PC-3 (cell line): Measurements from ENCODE around the gene ZNF160. TPM values are rescaled to one million over a fixed set of nuclear protein-coding genes. Genes with fewer than 3 reads are reported as not detected.

Experiments
- ATAC-seq: fragments of 200-7000 bp; cut with Tn5 transposase; 2 replicates; pipeline ENCODE4 v1.9.1; 2020; ENCODE audit warnings: mild to moderate bottlenecking, moderate library complexity
- BruUV-seq: library from RNA; stranded (reverse); fragments of 400-500 nt; replicated peaks from 2 replicates; lab custom pipeline; 2021; lab: Mats Ljungman, UMichigan
- CTCF ChIA-PET: fragments of 300-600 bp; sonication (Branson Sonifier 250); formaldehyde crosslinking; loops from one replicate; lab custom pipeline; 2022; ENCODE audit warnings: antibody characterized with exemption; lab: Charles Lee
- POLR2A ChIA-PET: fragments of 300-600 bp; sonication (Branson Sonifier 250); formaldehyde crosslinking; loops from one replicate; lab custom pipeline; 2022; ENCODE audit warnings: antibody characterized with exemption; ENCODE audit not compliant: unreplicated experiment; lab: Charles Lee
- DNase-seq: peaks from one replicate; pipeline ENCODE4 v3.0.0-alpha.2; 2015
- H2AFZ ChIP-seq: fragments of 300-600 bp; sonication (generic); 2 replicates; pipeline ENCODE4 v1.6.0; 2016; ENCODE audit warnings: antibody characterized with exemption, low read length
- H3F3A ChIP-seq: fragments of 300-600 bp; sonication (generic); one replicate; pipeline ENCODE4 v1.6.0; 2017; ENCODE audit warnings: antibody characterized with exemption, low read length, control low read depth, mild to moderate bottlenecking; ENCODE audit not compliant: unreplicated experiment
- H3K27ac ChIP-seq: fragments of 300-600 bp; sonication (generic); 2 replicates; pipeline ENCODE4 v1.5.1; 2016; ENCODE audit warnings: mild to moderate bottlenecking, low read length
- H3K27me3 ChIP-seq: fragments of 300-600 bp; sonication (generic); 2 replicates; pipeline ENCODE4 v1.6.1; 2016; ENCODE audit warnings: low read length, mixed read lengths
- H3K36me3 ChIP-seq: fragments of 300-600 bp; sonication (generic); 2 replicates; pipeline ENCODE4 v1.6.1; 2016; ENCODE audit warnings: low read depth, mixed run types, low read length, mixed read lengths
- H3K4me1 ChIP-seq: fragments of 300-600 bp; sonication (generic); 2 replicates; pipeline ENCODE4 v1.5.1; 2016; ENCODE audit warnings: low read length; ENCODE audit not compliant: insufficient read depth
- H3K4me2 ChIP-seq: fragments of 300-600 bp; sonication (generic); 2 replicates; pipeline ENCODE4 v1.6.0; 2016; ENCODE audit warnings: low read length
- H3K4me3 ChIP-seq: fragments of 300-600 bp; sonication (generic); 2 replicates; pipeline ENCODE4 v1.5.1; 2016; ENCODE audit warnings: mild to moderate bottlenecking, low read length, mixed read lengths
- H3K79me2 ChIP-seq: fragments of 300-600 bp; sonication (generic); 2 replicates; pipeline ENCODE4 v1.6.1; 2017; ENCODE audit warnings: low read length, mixed read lengths
- H3K9ac ChIP-seq: fragments of 300-600 bp; sonication (generic); 2 replicates; pipeline ENCODE4 v1.6.0; 2016; ENCODE audit warnings: mild to moderate bottlenecking, low read length
- H3K9me2 ChIP-seq: fragments of 300-600 bp; sonication (generic); replicated peaks from 2 replicates; pipeline ENCODE4 v1.6.1; 2016; ENCODE audit warnings: mixed run types, low read length, mixed read lengths
- H3K9me3 ChIP-seq: fragments of 300-600 bp; sonication (generic); 2 replicates; pipeline ENCODE4 v1.6.1; 2016; ENCODE audit warnings: low read length, mixed read lengths
- H4K20me1 ChIP-seq: fragments of 300-600 bp; sonication (generic); 2 replicates; pipeline ENCODE4 v1.6.1; 2016; ENCODE audit warnings: low read length, mixed read lengths
- EZH2 ChIP-seq: fragments of 300-600 bp; sonication (generic); IDR thresholded peaks from one replicate; pipeline ENCODE4 v1.6.1; 2017; ENCODE audit warnings: antibody characterized with exemption, mild to moderate bottlenecking, low read length; ENCODE audit not compliant: unreplicated experiment
- EZH2phosphoT487 ChIP-seq: fragments of 300-600 bp; sonication (generic); IDR thresholded peaks from 2 replicates; pipeline ENCODE4 v1.6.1; 2018; ENCODE audit warnings: mild to moderate bottlenecking, antibody characterized with exemption, low read length, borderline replicate concordance
- intact Hi-C: fragments of 100-400 bp; cut with micrococcal nuclease; formaldehyde crosslinking; loops from 2 replicates; pipeline ENCODE4 v1.9.0; 2023
- total RNA-seq: library from RNA; depleted of rRNA; stranded (reverse); fragments of >200 nt; gene quantifications from 2 replicates; pipeline ENCODE4 v1.2.3, GENCODE V29; 2014
- TF ChIP-seq, protein P1 (sequence below): fragments of 300-600 bp; sonication (generic); conservative IDR thresholded peaks from 2 replicates; pipeline ENCODE4 v1.5.1; 2017; ENCODE audit warnings: antibody characterized with exemption, low read depth, mild to moderate bottlenecking, low read length

Gene ZNF160
- total RNA-seq, 1 experiment from 2014 or later = 22.3 TPM

DNA sequence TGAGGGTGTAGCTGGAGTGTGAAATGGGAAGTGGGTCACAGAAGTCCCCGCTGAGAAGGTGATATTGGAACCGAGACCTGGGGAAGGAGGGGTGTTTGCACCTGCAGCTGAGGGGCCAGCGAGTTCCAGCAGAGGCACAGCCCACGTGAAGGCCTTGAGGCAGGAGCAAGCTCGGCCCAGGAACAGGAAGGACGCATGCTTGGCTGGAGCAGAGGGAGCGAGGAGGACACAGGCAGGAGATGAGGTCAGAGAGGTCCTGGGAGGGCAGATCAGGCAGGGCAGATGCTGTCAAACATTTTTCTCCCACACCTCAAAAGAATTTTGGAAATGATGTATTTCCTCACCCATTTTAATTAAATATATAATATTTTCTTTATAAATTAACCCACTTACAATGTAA, 20.2 kb upstream of the ZNF160 start:
- H3K36me3 ChIP-seq = peaks cover 1% of the 10 kb centered on the region; the same call in 1 of the 2 replicates
- POLR2A ChIA-PET = no interaction called here
- no peak for ATAC-seq

DNA sequence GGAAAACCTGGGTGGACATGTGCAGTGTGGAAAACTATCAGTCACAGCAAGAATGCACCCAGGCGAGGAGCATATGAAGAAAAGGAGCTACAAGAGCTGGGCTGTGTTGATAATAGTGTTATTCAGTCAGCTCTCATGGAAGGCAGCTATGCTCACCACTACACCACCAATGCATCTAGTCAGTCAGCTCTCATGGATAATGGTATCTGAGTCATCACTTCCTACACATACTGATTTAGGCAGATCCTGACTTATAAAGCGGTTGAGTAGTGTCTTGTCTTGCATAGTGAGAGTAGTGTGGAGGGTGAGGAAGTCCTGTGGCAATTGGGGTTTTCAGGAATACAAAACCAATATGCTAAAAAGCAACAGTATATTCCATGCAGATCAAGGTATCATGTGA, 9.1 kb upstream of the ZNF160 start:
- intact Hi-C loops = no loop called here
- Histone ChIP-seq H3K36me3 (peaks cover 20% of the 10 kb centered on the region), H4K20me1 (no peaks in the 10 kb centered on the region), H3K4me2 (no peak overlapping the region), H3K9me2 (no peaks in the 10 kb centered on the region), H3F3A (no peaks in the 10 kb centered on the region), H3K79me2 (no peaks in the 10 kb centered on the region), H3K9me3 (peaks cover 34% of the 10 kb centered on the region), H3K4me1 (no peaks in the 10 kb centered on the region), H3K27ac (no peak overlapping the region), H3K9ac (no peak overlapping the region), H3K4me3 (no peak overlapping the region), H3K27me3 (no peaks in the 10 kb centered on the region), H2AFZ (no peak overlapping the region)
- POLR2A ChIA-PET = no interaction called here
- BruUV-seq = no TSS peak
- DNase-seq (peak; percentile 31), ATAC-seq (no peak; the same call in 1 of the 2 replicates)
- TF ChIP-seq EZH2phosphoT487 (no peak), EZH2 (no peak)
- TF ChIP-seq, protein P1, sequence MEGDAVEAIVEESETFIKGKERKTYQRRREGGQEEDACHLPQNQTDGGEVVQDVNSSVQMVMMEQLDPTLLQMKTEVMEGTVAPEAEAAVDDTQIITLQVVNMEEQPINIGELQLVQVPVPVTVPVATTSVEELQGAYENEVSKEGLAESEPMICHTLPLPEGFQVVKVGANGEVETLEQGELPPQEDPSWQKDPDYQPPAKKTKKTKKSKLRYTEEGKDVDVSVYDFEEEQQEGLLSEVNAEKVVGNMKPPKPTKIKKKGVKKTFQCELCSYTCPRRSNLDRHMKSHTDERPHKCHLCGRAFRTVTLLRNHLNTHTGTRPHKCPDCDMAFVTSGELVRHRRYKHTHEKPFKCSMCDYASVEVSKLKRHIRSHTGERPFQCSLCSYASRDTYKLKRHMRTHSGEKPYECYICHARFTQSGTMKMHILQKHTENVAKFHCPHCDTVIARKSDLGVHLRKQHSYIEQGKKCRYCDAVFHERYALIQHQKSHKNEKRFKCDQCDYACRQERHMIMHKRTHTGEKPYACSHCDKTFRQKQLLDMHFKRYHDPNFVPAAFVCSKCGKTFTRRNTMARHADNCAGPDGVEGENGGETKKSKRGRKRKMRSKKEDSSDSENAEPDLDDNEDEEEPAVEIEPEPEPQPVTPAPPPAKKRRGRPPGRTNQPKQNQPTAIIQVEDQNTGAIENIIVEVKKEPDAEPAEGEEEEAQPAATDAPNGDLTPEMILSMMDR = no peak
- CTCF ChIA-PET = no interaction called here

More for the DNA sequence above, 20.2 kb upstream of the ZNF160 start:
- no peaks in the 10 kb centered on the region for H4K20me1 ChIP-seq
- TF ChIP-seq EZH2 (no peak), EZH2phosphoT487 (no peak)
- TF ChIP-seq, protein P1 = no peak
- H3K27ac ChIP-seq = no peak overlapping the region
- DNase-seq = no peak
- BruUV-seq = no TSS peak
- no peaks in the 10 kb centered on the region for H3K27me3 ChIP-seq
- no peak overlapping the region for H3K4me3 ChIP-seq
- CTCF ChIA-PET = no interaction called here
- no peaks in the 10 kb centered on the region for H3K79me2 ChIP-seq
- intact Hi-C loops = no loop called here
- H3K9me3 ChIP-seq = peaks cover 5% of the 10 kb centered on the region
- no peak overlapping the region for H3K9ac ChIP-seq
- H3F3A ChIP-seq = no peaks in the 10 kb centered on the region
- H3K4me1 ChIP-seq = no peaks in the 10 kb centered on the region
- no peak overlapping the region for H2AFZ ChIP-seq
- no peaks in the 10 kb centered on the region for H3K9me2 ChIP-seq
- no peak overlapping the region for H3K4me2 ChIP-seq

DNA sequence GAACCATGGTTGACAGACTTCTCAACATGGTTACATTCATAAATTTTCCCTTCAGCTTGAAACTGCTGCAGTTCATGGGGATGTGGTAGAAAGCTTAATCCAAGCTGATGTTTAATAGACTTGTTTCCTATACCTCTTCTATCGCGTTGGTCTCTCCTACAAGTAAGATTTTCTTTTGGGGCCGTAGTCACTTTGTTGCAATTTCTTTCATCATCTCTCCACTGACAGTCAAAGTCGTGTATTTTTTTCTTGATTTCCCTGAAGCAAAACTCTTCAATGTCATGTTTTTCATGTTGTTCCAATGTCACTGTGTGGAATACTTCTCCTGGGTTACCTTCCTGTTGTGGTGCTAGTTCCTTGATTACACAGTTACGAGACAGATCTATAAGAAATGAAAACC, 6.3 kb upstream of the ZNF160 start:
- Histone ChIP-seq H3K79me2 (no peaks in the 10 kb centered on the region), H3K9me3 (peaks cover 25% of the 10 kb centered on the region), H3K9me2 (no peaks in the 10 kb centered on the region), H3F3A (no peaks in the 10 kb centered on the region), H3K4me2 (no peak overlapping the region), H4K20me1 (no peaks in the 10 kb centered on the region), H3K27ac (no peak overlapping the region), H2AFZ (no peak overlapping the region), H3K36me3 (peaks cover 14% of the 10 kb centered on the region), H3K4me1 (no peaks in the 10 kb centered on the region), H3K9ac (no peak overlapping the region), H3K27me3 (no peaks in the 10 kb centered on the region), H3K4me3 (no peak overlapping the region)
- DNase-seq (no peak), ATAC-seq (no peak)
- intact Hi-C loops = no loop called here
- POLR2A ChIA-PET = no interaction called here
- no TSS peak for BruUV-seq
- CTCF ChIA-PET = no interaction called here
- TF ChIP-seq, protein P1 = no peak
- TF ChIP-seq EZH2 (no peak), EZH2phosphoT487 (no peak)
